HepG2 (cell line): ENCODE data around the gene DIS3L2. TPM values are rescaled to one million over a fixed set of nuclear protein-coding genes. Genes with fewer than 3 reads are reported as not detected.

Experiments used
- BCLAF1 ChIP-seq: fragments of 450-650 bp; IDR thresholded peaks from 2 replicates; pipeline ENCODE4 v1.6.1; 2017; ENCODE audit warnings: mild to moderate bottlenecking
- CAMTA2 ChIP-seq: sonication (generic); formaldehyde crosslinking; IDR thresholded peaks from 2 replicates; pipeline ENCODE4 v1.4.0; 2020; ENCODE audit warnings: mild to moderate bottlenecking, missing genetic modification reagents, borderline replicate concordance
- CENPBD1 ChIP-seq: sonication (generic); formaldehyde crosslinking; IDR thresholded peaks from 2 replicates; pipeline ENCODE4 v1.8.0; 2022; ENCODE audit warnings: missing genetic modification reagents, low read depth, mild to moderate bottlenecking, borderline replicate concordance
- CENPT ChIP-seq: sonication (generic); formaldehyde crosslinking; IDR thresholded peaks from 2 replicates; pipeline ENCODE4 v1.8.0; 2022; ENCODE audit warnings: low read depth, mild to moderate bottlenecking, moderate library complexity, missing genetic modification reagents
- HOXA5 ChIP-seq: sonication (generic); formaldehyde crosslinking; IDR thresholded peaks from 2 replicates; pipeline ENCODE4 v1.4.0; 2020; ENCODE audit warnings: missing genetic modification reagents
- IRX3 ChIP-seq: sonication (generic); formaldehyde crosslinking; IDR thresholded peaks from 2 replicates; pipeline ENCODE4 v1.8.1; 2023; ENCODE audit warnings: mild to moderate bottlenecking, low read depth, missing genetic modification reagents, borderline replicate concordance
- KAT2B ChIP-seq: fragments of 150-350 bp; IDR thresholded peaks from 2 replicates; pipeline ENCODE4 v1.6.1; 2014; ENCODE audit warnings: low read depth, low read length, borderline replicate concordance
- MAF1 ChIP-seq: sonication (generic); formaldehyde crosslinking; IDR thresholded peaks from 2 replicates; pipeline ENCODE4 v1.5.0; 2020; ENCODE audit warnings: missing genetic modification reagents, borderline replicate concordance
- MIXL1 ChIP-seq: IDR thresholded peaks from 2 replicates; pipeline ENCODE4 v1.6.1; 2016
- MTA1 ChIP-seq: sonication (generic); formaldehyde crosslinking; IDR thresholded peaks from 2 replicates; pipeline ENCODE4 v1.4.0; 2020; ENCODE audit warnings: missing genetic modification reagents, mild to moderate bottlenecking, borderline replicate concordance
- NBN ChIP-seq: fragments of 450-650 bp; conservative IDR thresholded peaks from 2 replicates; pipeline ENCODE4 v1.6.1; 2017
- PATZ1 ChIP-seq: sonication (generic); formaldehyde crosslinking; IDR thresholded peaks from 2 replicates; pipeline ENCODE4 v1.4.0; 2020; ENCODE audit warnings: missing genetic modification reagents
- PLRG1 ChIP-seq: fragments of 450-650 bp; conservative IDR thresholded peaks from 2 replicates; pipeline ENCODE4 v1.6.1; 2016
- SIX4 ChIP-seq: sonication (generic); formaldehyde crosslinking; IDR thresholded peaks from 2 replicates; pipeline ENCODE4 v1.4.0; 2020; ENCODE audit warnings: missing genetic modification reagents
- SNAPC5 ChIP-seq: sonication (generic); formaldehyde crosslinking; IDR thresholded peaks from 2 replicates; pipeline ENCODE4 v1.8.1; 2023; ENCODE audit warnings: mild to moderate bottlenecking, missing genetic modification reagents, borderline replicate concordance
- TAF15 ChIP-seq: fragments of 200-400 bp; formaldehyde crosslinking; IDR thresholded peaks from one replicate; pipeline ENCODE4 v1.6.1; 2018; ENCODE audit warnings: mild to moderate bottlenecking, low read depth, low read length; ENCODE audit not compliant: poor library complexity, severe bottlenecking
- TMF1 ChIP-seq: sonication (generic); formaldehyde crosslinking; IDR thresholded peaks from 2 replicates; pipeline ENCODE4 v1.8.1; 2022; ENCODE audit warnings: low read depth, missing genetic modification reagents
- U2AF2 ChIP-seq: fragments of 200-400 bp; formaldehyde crosslinking; IDR thresholded peaks from 2 replicates; pipeline ENCODE4 v1.6.1; 2017; ENCODE audit warnings: low read depth, mild to moderate bottlenecking, low read length
- ZFP82 ChIP-seq: sonication (generic); formaldehyde crosslinking; IDR thresholded peaks from 2 replicates; pipeline ENCODE4 v1.5.1; 2020; ENCODE audit warnings: mild to moderate bottlenecking, missing genetic modification reagents, borderline replicate concordance
- ZMYM2 ChIP-seq: sonication (generic); formaldehyde crosslinking; IDR thresholded peaks from 2 replicates; pipeline ENCODE4 v1.8.0; 2022; ENCODE audit warnings: mild to moderate bottlenecking, missing genetic modification reagents
- ZMYM4 ChIP-seq: sonication (generic); formaldehyde crosslinking; IDR thresholded peaks from 2 replicates; pipeline ENCODE4 v1.8.1; 2023; ENCODE audit warnings: mild to moderate bottlenecking, missing genetic modification reagents
- ZNF234 ChIP-seq: sonication (generic); formaldehyde crosslinking; conservative IDR thresholded peaks from 2 replicates; pipeline ENCODE4 v1.5.1; 2020; ENCODE audit warnings: mild to moderate bottlenecking, missing genetic modification reagents
- ZNF282 ChIP-seq: fragments of 450-650 bp; IDR thresholded peaks from 2 replicates; pipeline ENCODE4 v1.6.1; 2018; ENCODE audit not compliant: partially characterized antibody
- ZNF354B ChIP-seq: sonication (generic); formaldehyde crosslinking; IDR thresholded peaks from 2 replicates; pipeline ENCODE4 v1.8.0; 2022; ENCODE audit warnings: mild to moderate bottlenecking, missing genetic modification reagents
- ZNF547 ChIP-seq: sonication (generic); formaldehyde crosslinking; IDR thresholded peaks from 2 replicates; pipeline ENCODE4 v1.5.1; 2020; ENCODE audit warnings: mild to moderate bottlenecking, missing genetic modification reagents
- ZNF550 ChIP-seq: sonication (generic); formaldehyde crosslinking; IDR thresholded peaks from 2 replicates; pipeline ENCODE4 v1.4.0; 2020; ENCODE audit warnings: mild to moderate bottlenecking, missing genetic modification reagents, borderline replicate concordance
- ZSCAN22 ChIP-seq: sonication (generic); formaldehyde crosslinking; IDR thresholded peaks from 2 replicates; pipeline ENCODE4 v1.4.0; 2020; ENCODE audit warnings: mild to moderate bottlenecking, missing genetic modification reagents
- ZSCAN25 ChIP-seq: sonication (generic); formaldehyde crosslinking; IDR thresholded peaks from 2 replicates; pipeline ENCODE4 v1.8.0; 2022; ENCODE audit warnings: mild to moderate bottlenecking, missing genetic modification reagents
- polyA plus RNA-seq, 8 experiments: library from polyadenylated mRNA; depleted of rRNA in 3 of 8; stranded (reverse) in 7 of 8; unstranded in 1 of 8; fragments of >200 nt; fragmentation: Illumina TruSeq in 4 of 8; extraction: Trizol in 4 of 8; gene quantifications; 2 replicates each; pipeline versions ENCODE4 v1.2.1 to v1.2.3, GENCODE V29; 2011 to 2016; ENCODE audit warnings: low read depth in 4 of 8, missing spikeins in 1 of 8, mixed read lengths in 1 of 8; ENCODE audit not compliant: insufficient read depth in 1 of 8
- total RNA-seq, 5 experiments: library from RNA; depleted of rRNA; stranded (reverse); fragments of >200 nt; fragmentation: Illumina TruSeq; extraction: Trizol; gene quantifications; 2 replicates each; pipeline ENCODE4 v1.2.3, GENCODE V29; 2016; ENCODE audit warnings: low read depth in 1 of 5

DIS3L2 gene
- total and polyA plus RNA-seq, 2 of the 13 experiments (the other 11 are each of a cell fraction or from before 2014, with no cell fraction given) = 7.0 to 23.9 TPM

- peak; percentile 23; the same call in 1 of the 2 replicates for TF ChIP-seq MTA1 (CRISPR knock-in tag)
- no peak for TF ChIP-seq MAF1 (CRISPR knock-in tag)
- TF ChIP-seq NBN = no peak
- 0 out of 2 replicates have a peak, but pooled peaks have one; percentile 21 for TF ChIP-seq CAMTA2
- no peak for TF ChIP-seq BCLAF1
- peak; percentile 78 for TF ChIP-seq PATZ1 (CRISPR knock-in tag)
- no peak for TF ChIP-seq MIXL1 (CRISPR knock-in tag)
- TF ChIP-seq ZMYM2 (CRISPR knock-in tag) = no peak
- no peak for TF ChIP-seq ZNF234 (CRISPR knock-in tag)
- TF ChIP-seq SIX4 (CRISPR knock-in tag) = no peak
- no peak for TF ChIP-seq IRX3 (CRISPR knock-in tag)
- 0 out of 2 replicates have a peak, but pooled peaks have one; percentile 35 for TF ChIP-seq ZSCAN25 (CRISPR knock-in tag)
- TF ChIP-seq ZNF282 = no peak
- no peak for TF ChIP-seq U2AF2
- no peak for TF ChIP-seq ZNF354B (CRISPR knock-in tag)
- TF ChIP-seq TMF1 (CRISPR knock-in tag) = no peak
- no peak for TF ChIP-seq TAF15
- no peak for TF ChIP-seq SNAPC5 (CRISPR knock-in tag)
- TF ChIP-seq CENPT (CRISPR knock-in tag) = peak; percentile 20; the same call in 1 of the 2 replicates
- peak; percentile 77; the same call in 1 of the 2 replicates for TF ChIP-seq ZNF547
- TF ChIP-seq PLRG1 = no peak
- no peak for TF ChIP-seq ZNF550 (CRISPR knock-in tag)
- no peak for TF ChIP-seq HOXA5 (CRISPR knock-in tag)
- 0 out of 2 replicates have a peak, but pooled peaks have one; percentile 65 for TF ChIP-seq ZFP82 (CRISPR knock-in tag)
- TF ChIP-seq ZSCAN22 (CRISPR knock-in tag) = no peak
- peak; percentile 86 for TF ChIP-seq ZMYM4 (CRISPR knock-in tag)
- no peak for TF ChIP-seq CENPBD1 (CRISPR knock-in tag)
- TF ChIP-seq KAT2B = no peak
Observed at GRCh38 chr2:231926180-231926741, 35.3 kb upstream of the DIS3L2 start, which contains the start of gene NPPC (continued).
